ENCODE results near the gene SAFB. TPM values are rescaled to one million over a fixed set of nuclear protein-coding genes. Genes with fewer than 3 reads are reported as not detected.

The SAFB gene
- total RNA-seq, 1 experiment from 2014 or later = 63.9 TPM

Small RNA genes within 50 kb of the gene (small RNA-seq; reads per million reads assigned to genes)
- gene SNRPEP4 = not detected

Other genes starting within 250 kb of the SAFB start
- gene ZNRF4, start 167.7 kb upstream of the SAFB start, total RNA-seq (2014; rRNA removed; shearing (Covaris generic)) = not detected in 2 replicates
- gene TINCR, start 55.1 kb upstream of the SAFB start, total RNA-seq (2014; rRNA removed; shearing (Covaris generic)) = 0.10 TPM in 1 of 2 replicates, not detected in the other
- 32.7 and 33.2 TPM in 2 replicates for gene SAFB2, start 307 bp upstream of the SAFB start, total RNA-seq (2014; rRNA removed; shearing (Covaris generic))
- 234 and 256 TPM in 2 replicates for gene MICOS13, start 57.4 kb downstream of the SAFB start, total RNA-seq (2014; rRNA removed; shearing (Covaris generic))
- gene HSD11B1L, start 57.9 kb downstream of the SAFB start, total RNA-seq (2014; rRNA removed; shearing (Covaris generic)) = 4.5 and 6.2 TPM in 2 replicates
- gene RPL36, start 67.2 kb downstream of the SAFB start, total RNA-seq (2014; rRNA removed; shearing (Covaris generic)) = 1,434 and 2,039 TPM in 2 replicates
- gene LONP1, start 97.1 kb downstream of the SAFB start, total RNA-seq (2014; rRNA removed; shearing (Covaris generic)) = 139 and 153 TPM in 2 replicates
- 0.20 TPM in 1 of 2 replicates, not detected in the other for gene CATSPERD, start 97.6 kb downstream of the SAFB start, total RNA-seq (2014; rRNA removed; shearing (Covaris generic))
- 4.1 and 5.9 TPM in 2 replicates for gene PRR22, start 161.7 kb downstream of the SAFB start, total RNA-seq (2014; rRNA removed; shearing (Covaris generic))
- 56.5 and 71.8 TPM in 2 replicates for gene DUS3L, start 168.1 kb downstream of the SAFB start, total RNA-seq (2014; rRNA removed; shearing (Covaris generic))
- 0.53 TPM in 1 of 2 replicates, not detected in the other for gene NRTN, start 182.0 kb downstream of the SAFB start, total RNA-seq (2014; rRNA removed; shearing (Covaris generic))
- gene FUT6, start 216.6 kb downstream of the SAFB start, total RNA-seq (2014; rRNA removed; shearing (Covaris generic)) = not detected in 2 replicates
- gene FUT3, start 228.4 kb downstream of the SAFB start, total RNA-seq (2014; rRNA removed; shearing (Covaris generic)) = not detected in 2 replicates
- gene FUT5, start 247.5 kb downstream of the SAFB start, total RNA-seq (2014; rRNA removed; shearing (Covaris generic)) = not detected in 2 replicates

Data from HT1080 (cell line).